ENCODE results near the gene SNCAIP.

GRCh38 chr5:122339591-122339990 is 27.6 kb downstream of the SNCAIP start:
- TF ChIP-seq EZH2phosphoT487 (IDR thresholded peaks at IDR 0.05; ENCODE audit: unreplicated experiment), result no peak
- no peak for TF ChIP-seq CTCF (conservative IDR thresholded peaks at IDR 0.05; ENCODE audit: low read depth in 2 of 2)
- no peak for TF ChIP-seq REST (IDR thresholded peaks at IDR 0.05; ENCODE audit: unreplicated experiment)
- no peak for TF ChIP-seq POLR2AphosphoS5 (IDR thresholded peaks at IDR 0.05; ENCODE audit: low read depth)
- no peak for TF ChIP-seq EZH2 (IDR thresholded peaks at IDR 0.05; ENCODE audit: low read depth, unreplicated experiment)
- TF ChIP-seq NANOG (IDR thresholded peaks at IDR 0.05; ENCODE audit: borderline replicate concordance), result no peak

Measured in GM23338 (cell line).